HFFc6 (cell line): Measurements from ENCODE around the gene VEPH1. TPM values are rescaled to one million over a fixed set of nuclear protein-coding genes. Genes with fewer than 3 reads are reported as not detected.

Experiments
- DNase-seq: peaks from one replicate; pipeline ENCODE4 v3.0.0-alpha.2; 2018
- H3K27ac Mint-ChIP-seq: 2 replicates; pipeline ENCODE4 v1.8.0; 2020; ENCODE audit warnings: mild to moderate bottlenecking, mixed read lengths
- H3K27me3 Mint-ChIP-seq: 2 replicates; pipeline ENCODE4 v1.8.0; 2021; ENCODE audit warnings: mild to moderate bottlenecking, moderate library complexity, mixed read lengths; ENCODE audit not compliant: insufficient read depth
- H3K36me3 Mint-ChIP-seq: 2 replicates; pipeline ENCODE4 v1.8.0; 2021; ENCODE audit warnings: low read depth, mixed read lengths
- H3K4me1 Mint-ChIP-seq: 2 replicates; pipeline ENCODE4 v1.8.0; 2020; ENCODE audit warnings: low read depth, mixed read lengths
- H3K4me3 Mint-ChIP-seq: 2 replicates; pipeline ENCODE4 v1.8.0; 2020; ENCODE audit warnings: mild to moderate bottlenecking, moderate library complexity, mixed read lengths
- H3K9me3 Mint-ChIP-seq: 2 replicates; pipeline ENCODE4 v1.8.0; 2020; ENCODE audit warnings: mild to moderate bottlenecking, mixed read lengths
- CTCF ChIP-seq: fragments of 200-600 bp; sonication (generic); IDR thresholded peaks from 2 replicates; pipeline ENCODE4 v1.5.0; 2021; ENCODE audit warnings: antibody characterized with exemption, mild to moderate bottlenecking
- total RNA-seq, 6 experiments: library from RNA; stranded (reverse); fragmentation: NEBNext Ultra II Directional; extraction: Animal tissue kit (Norgen Biotek cat#: 25700); gene quantifications; 2 replicates in 1 of 6; 3 replicates in 5 of 6; pipeline ENCODE4 v1.2.3, GENCODE V29; 2021

The VEPH1 gene
- total RNA-seq, 6 experiments from 2014 or later: 33.3 to 72.7 (median 63.8) TPM

DNA sequence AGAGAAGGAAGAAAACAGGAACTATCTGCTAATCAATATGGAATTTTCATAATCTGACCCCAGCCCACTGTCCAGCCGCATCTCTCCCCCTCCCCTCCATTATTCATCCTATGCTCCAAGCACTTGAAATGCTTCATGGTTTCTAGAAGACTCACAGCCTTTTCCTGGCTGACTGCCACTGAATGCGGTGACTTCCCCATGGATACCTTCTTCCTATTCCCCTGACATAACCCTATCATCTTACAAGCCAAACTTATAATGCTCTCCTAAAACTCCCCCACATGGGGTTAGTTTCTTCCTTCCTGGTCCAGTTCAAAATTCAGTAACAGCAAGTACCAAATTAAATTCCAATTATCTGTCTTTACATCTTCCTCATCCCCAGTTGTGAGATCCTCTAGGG, 97.8 kb downstream of the VEPH1 start:
- Mint-ChIP-seq H3K36me3 (peaks cover 22% of the 10 kb centered on the region; the same call in 1 of the 2 replicates), H3K27me3 (no peaks in the 10 kb centered on the region; the same call in 1 of the 2 replicates), H3K9me3 (no peaks in the 10 kb centered on the region), H3K4me3 (no peak overlapping the region), H3K4me1 (peaks cover 30% of the 10 kb centered on the region), H3K27ac (no peak overlapping the region)
- peak; percentile 16 for DNase-seq
- TF ChIP-seq CTCF: no peak

- no peak overlapping the region for H3K27ac Mint-ChIP-seq
- H3K36me3 Mint-ChIP-seq: peaks cover 22% of the 10 kb centered on the region; the same call in 1 of the 2 replicates
- H3K9me3 Mint-ChIP-seq: no peaks in the 10 kb centered on the region
- peaks cover 26% of the 10 kb centered on the region for H3K4me1 Mint-ChIP-seq
- no peak for DNase-seq
- H3K27me3 Mint-ChIP-seq: no peaks in the 10 kb centered on the region; the same call in 1 of the 2 replicates
- H3K4me3 Mint-ChIP-seq: no peak overlapping the region
- TF ChIP-seq CTCF: no peak
These were observed 98.8 kb downstream of the VEPH1 start for GRCh38 chr3:157404381-157404780.

GRCh38 chr3:157398598-157398997, 104.6 kb downstream of the VEPH1 start:
- DNase-seq: no peak
- H3K9me3 Mint-ChIP-seq: no peaks in the 10 kb centered on the region
- no peak overlapping the region for H3K27ac Mint-ChIP-seq
- H3K4me3 Mint-ChIP-seq: no peak overlapping the region
- H3K27me3 Mint-ChIP-seq: no peaks in the 10 kb centered on the region; the same call in 1 of the 2 replicates
- no peak for TF ChIP-seq CTCF
- H3K36me3 Mint-ChIP-seq: peaks cover 29% of the 10 kb centered on the region
- H3K4me1 Mint-ChIP-seq: peaks cover 15% of the 10 kb centered on the region

GRCh38 chr3:157394411-157394810, 108.8 kb downstream of the VEPH1 start:
- H3K9me3 Mint-ChIP-seq: no peaks in the 10 kb centered on the region
- peak; percentile 35 for DNase-seq
- H3K27me3 Mint-ChIP-seq: no peaks in the 10 kb centered on the region
- peak overlapping the region; percentile 11; the same call in 1 of the 2 replicates for H3K27ac Mint-ChIP-seq
- TF ChIP-seq CTCF: no peak
- peaks cover 41% of the 10 kb centered on the region for H3K36me3 Mint-ChIP-seq
- no peak overlapping the region for H3K4me3 Mint-ChIP-seq
- H3K4me1 Mint-ChIP-seq: peaks cover 56% of the 10 kb centered on the region

- peaks cover 36% of the 10 kb centered on the region for H3K36me3 Mint-ChIP-seq
- H3K4me3 Mint-ChIP-seq: no peak overlapping the region
- no peaks in the 10 kb centered on the region for H3K27me3 Mint-ChIP-seq
- no peak overlapping the region for H3K27ac Mint-ChIP-seq
- DNase-seq: no peak
- H3K9me3 Mint-ChIP-seq: no peaks in the 10 kb centered on the region
- TF ChIP-seq CTCF: no peak
- H3K4me1 Mint-ChIP-seq: peaks cover 69% of the 10 kb centered on the region
These were observed 110.1 kb downstream of the VEPH1 start for GRCh38 chr3:157393113-157393512.

GRCh38 chr3:157392104-157392503, 111.1 kb downstream of the VEPH1 start:
- DNase-seq: no peak
- Mint-ChIP-seq H3K9me3 (no peaks in the 10 kb centered on the region), H3K27ac (no peak overlapping the region), H3K36me3 (peaks cover 26% of the 10 kb centered on the region), H3K4me3 (no peak overlapping the region), H3K4me1 (peaks cover 79% of the 10 kb centered on the region), H3K27me3 (no peaks in the 10 kb centered on the region)
- no peak for TF ChIP-seq CTCF
